Activated CD4-positive, alpha-beta T cell treated with anti-CD3 and anti-CD28 coated beads, Interleukin-2, Interleukin-4, amounts not matched to agents 100 ng/mL and 50 ng/mL, durations not matched to agents 16 hours and 8 hours (primary cell): ENCODE results near the gene CD22.
"Not testable (repeated sequence)": the region's sequence is repeated elsewhere in the genome, so short reads cannot be mapped to it uniquely, and the experiment has no call there.

Source experiments
- DNase-seq: peaks from one replicate; pipeline ENCODE4 v3.0.0-alpha.2; 2020; ENCODE audit warnings: low spot score

CD22 gene

GRCh38 chr19:35341565-35342225, 12.7 kb downstream of the CD22 start:
- no peak for DNase-seq

DNA sequence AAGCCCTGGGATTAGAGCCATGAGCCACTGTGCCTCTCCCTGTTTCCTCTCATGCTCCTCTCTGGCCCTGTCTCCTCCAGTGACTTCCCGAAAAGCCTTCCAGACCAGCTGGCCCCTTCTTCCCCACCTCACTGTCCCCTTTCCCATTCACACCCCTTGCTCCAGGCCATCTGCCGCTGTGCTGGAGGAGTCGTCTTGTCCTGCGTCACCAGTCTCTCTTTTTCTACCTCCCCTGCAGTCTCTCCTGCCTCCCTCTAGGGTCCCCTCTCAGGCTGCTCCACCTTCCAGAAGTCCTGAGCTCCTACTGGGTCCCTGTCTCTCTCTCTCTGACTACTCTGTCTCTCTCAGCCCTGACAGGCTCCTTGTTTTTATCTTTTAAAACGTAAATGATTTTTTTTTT, 13.4 kb downstream of the CD22 start:
- no peak for DNase-seq

GRCh38 chr19:35344511-35345031, 15.6 kb downstream of the CD22 start:
- DNase-seq: no peak

- no peak for DNase-seq
These were observed 16.7 kb downstream of the CD22 start for GRCh38 chr19:35345671-35346111.

- peak; percentile 55 for DNase-seq
These were observed 17.4 kb downstream of the CD22 start for GRCh38 chr19:35346193-35347052.

DNA sequence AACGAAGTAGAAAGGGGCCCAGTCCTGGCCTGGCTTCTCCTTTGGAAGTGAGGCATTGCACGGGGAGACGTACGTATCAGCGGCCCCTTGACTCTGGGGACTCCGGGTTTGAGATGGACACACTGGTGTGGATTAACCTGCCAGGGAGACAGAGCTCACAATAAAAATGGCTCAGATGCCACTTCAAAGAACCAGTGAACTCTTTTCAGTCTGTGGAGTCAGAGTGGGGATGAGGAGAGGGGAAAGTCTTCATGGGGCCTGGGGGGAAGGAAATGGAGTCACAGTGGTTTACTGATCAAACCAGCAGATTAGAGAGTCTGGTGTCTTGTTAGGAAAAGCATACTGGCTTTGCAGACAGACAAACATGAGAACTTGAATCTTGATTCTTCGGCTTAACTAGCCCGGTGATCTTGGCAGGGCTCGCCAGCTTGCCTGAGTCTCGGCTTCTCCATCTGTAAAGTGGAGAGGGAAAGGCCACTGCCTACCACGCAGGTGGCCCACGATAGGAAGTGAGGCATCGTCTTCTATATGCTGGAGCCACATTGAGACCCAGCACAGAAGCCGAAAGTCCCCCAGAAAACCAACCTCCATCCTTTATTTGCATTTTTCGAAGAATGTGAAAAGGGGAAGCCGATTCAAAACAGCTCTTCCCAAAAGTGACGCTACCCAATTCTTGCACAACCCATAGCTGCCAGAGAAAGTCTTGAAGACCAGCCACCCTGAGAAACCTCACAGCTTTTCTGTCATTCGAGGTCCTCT, 18.4 kb downstream of the CD22 start, which contains the start of gene FFAR1:
FFAR1 (plus strand) TSS at position 732 of the 759 bp plus-strand sequence. CDS start 3,650 bp downstream, outside the sequence.
- peak; percentile 63 for DNase-seq

DNA sequence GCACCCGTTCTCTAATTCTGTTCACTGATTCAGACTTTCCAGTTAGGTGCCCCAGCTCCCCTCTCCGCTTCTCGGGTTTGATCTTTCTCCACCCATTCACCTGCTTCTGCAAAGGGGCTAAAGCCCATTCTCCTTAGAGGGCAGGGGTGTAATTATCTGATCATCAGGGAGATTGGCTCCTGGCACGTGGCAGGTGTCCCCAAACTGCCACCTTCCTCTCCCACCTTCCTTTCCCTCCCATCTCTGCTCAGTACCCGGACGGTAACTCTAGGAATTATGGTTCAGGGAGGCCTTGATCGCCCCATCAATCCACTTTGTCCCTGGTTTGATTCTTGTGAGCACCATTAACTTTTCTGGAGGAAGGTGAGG, 18.9 kb downstream of the CD22 start:
- no peak for DNase-seq

DNA sequence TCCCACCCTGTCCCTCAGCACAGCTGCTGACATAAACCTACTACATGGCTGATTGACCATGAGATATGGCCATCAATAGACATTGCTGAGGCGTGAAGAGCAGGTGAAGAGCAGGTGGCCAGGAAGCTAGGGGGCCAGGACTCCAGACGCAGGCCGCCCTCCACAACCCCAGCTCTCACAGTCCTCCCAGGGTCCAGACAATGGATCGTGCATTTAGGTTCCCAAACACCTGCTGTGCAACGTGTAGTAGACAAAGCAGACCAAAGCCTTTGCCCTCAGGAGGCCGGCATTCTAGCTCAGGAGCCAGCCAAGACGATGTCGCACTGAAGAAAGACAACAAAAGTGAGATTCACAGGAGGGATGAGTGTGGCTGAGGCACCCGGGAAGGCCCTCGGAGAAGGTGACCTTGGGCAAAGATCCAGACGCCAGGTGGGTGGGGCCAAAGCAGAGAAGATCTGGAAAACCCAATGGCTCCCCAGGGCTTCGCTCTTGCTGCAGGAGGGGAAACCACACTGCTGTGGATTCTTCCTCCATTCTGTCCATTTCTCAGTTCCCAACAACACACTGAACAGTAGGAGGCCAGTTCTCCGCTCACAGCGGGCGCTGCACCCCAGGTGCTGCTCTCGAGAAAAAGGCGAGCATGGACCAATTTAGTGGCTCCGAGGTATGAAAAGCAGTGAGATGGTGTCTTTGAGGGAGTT, 20.1 kb downstream of the CD22 start:
- no peak for DNase-seq

DNA sequence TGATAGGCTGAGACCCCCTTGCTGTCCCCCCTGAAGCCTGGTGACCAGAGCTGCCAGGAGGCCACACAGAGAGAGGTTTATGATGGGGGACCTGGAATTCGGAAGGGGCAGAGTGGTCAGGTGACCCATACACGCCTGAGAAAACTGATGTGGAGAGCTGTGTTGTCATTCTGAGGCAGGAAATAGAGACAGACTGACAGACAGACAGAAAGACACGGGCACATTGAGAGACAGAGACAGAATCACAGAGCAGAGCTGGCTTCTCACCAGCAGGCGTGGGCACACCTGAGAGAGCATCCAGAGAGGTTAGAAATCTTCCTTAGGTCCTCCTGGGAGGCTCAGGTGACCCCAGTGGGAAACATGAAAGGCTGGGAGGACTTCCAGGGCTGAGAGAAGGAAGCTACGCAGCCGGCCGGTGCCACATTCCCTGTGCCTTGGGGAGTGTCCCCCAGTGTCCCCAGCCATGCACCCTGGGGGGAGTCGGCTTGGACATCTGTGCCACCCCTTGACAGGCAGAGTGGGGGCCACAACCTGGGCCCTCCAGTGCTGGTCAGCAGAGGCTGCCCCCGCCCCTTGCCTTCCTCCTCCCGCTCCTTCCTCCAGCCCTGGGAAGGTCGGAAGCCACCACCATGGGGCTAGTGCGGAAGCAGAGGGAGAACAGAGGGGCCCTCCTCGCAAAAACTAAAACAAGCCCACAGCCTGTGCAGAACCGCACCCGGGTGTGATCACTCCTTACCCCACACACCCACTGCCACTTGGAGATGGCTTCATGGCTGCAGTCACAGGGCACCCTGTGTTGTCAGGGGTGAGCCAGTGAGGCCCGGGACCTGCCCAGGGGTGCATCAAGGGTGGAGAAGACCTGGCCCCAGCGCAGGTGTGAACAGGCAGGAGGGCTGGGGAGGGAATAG, 20.9 kb downstream of the CD22 start:
- DNase-seq: no peak

DNA sequence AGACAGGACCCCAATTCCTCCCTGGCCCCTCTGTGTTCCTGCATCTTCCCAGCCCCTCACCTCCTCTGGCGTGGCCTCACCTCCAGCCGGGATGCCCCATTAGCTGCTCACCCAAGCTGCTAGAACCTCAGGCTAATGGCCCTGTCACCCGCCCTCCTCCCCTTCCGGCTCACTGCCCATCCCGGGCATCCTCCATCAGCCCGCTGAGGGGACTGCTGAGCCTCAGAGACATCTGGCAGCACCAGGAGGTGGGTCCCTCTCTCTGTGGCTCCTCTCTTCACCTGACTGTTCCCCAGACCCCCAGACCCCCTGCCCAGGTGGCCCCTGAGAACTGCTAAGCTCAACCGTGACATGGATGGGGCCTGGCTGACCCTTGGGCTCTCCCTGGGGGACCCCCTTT, 21.6 kb downstream of the CD22 start:
- no peak for DNase-seq

DNA sequence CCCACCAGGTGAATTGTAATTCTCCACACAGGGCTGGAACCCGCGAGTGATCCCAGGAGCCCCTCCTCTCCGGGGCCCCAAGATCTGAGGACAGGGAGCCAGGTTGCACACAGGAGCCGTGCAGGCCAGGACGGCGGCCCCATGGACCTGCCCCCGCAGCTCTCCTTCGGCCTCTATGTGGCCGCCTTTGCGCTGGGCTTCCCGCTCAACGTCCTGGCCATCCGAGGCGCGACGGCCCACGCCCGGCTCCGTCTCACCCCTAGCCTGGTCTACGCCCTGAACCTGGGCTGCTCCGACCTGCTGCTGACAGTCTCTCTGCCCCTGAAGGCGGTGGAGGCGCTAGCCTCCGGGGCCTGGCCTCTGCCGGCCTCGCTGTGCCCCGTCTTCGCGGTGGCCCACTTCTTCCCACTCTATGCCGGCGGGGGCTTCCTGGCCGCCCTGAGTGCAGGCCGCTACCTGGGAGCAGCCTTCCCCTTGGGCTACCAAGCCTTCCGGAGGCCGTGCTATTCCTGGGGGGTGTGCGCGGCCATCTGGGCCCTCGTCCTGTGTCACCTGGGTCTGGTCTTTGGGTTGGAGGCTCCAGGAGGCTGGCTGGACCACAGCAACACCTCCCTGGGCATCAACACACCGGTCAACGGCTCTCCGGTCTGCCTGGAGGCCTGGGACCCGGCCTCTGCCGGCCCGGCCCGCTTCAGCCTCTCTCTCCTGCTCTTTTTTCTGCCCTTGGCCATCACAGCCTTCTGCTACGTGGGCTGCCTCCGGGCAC, 22.6 kb downstream of the CD22 start:
- no peak for DNase-seq

GRCh38 chr19:35352177-35352447, 23.1 kb downstream of the CD22 start:
- DNase-seq: no peak

- DNase-seq: peak; percentile 79
These were observed 23.7 kb downstream of the CD22 start for GRCh38 chr19:35352448-35353304.

GRCh38 chr19:35353635-35354034, 24.6 kb downstream of the CD22 start:
- no peak for DNase-seq

DNA sequence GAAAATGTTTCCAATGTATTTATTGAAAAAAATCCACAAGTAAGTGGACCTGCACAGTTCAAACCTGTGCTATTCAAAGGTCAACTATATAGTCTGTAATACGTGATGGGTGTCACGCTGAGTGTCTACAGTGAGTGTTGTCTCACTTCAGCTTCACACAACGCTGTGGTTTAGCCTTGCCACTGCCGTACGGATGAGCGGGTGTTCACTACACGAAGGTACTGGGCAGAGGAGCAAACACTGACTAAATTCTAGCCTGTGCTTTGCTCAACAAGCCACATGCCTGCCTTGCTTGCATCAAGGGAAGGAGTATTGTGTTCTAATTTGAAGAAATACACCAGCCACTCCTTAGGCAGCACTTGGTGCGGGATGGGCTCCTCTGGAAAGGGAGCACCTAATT, 25.9 kb downstream of the CD22 start:
- peak; percentile 20 for DNase-seq

GRCh38 chr19:35355791-35356460, 26.9 kb downstream of the CD22 start:
- DNase-seq: no peak

- peak; percentile 24 for DNase-seq
These were observed 29.0 kb downstream of the CD22 start, which contains the start of gene FFAR3 for GRCh38 chr19:35357867-35358573. Gene FFAR3, plus strand, starts transcription at chr19:35358460. Its CDS starts 431 bp downstream, at chr19:35358891.

- not testable (repeated sequence) for DNase-seq
These were observed 29.8 kb downstream of the CD22 start for GRCh38 chr19:35358834-35359233.
